Measurements from ENCODE around the gene C2orf49. TPM values are rescaled to one million over a fixed set of nuclear protein-coding genes. Genes with fewer than 3 reads are reported as not detected.
A peak's percentile ranks its signal among the peaks of the same experiment; 100 is the strongest.

Gene C2orf49
- total RNA-seq, 2 donors from 2014 or later, result 17.5 to 18.4 TPM

DNA sequence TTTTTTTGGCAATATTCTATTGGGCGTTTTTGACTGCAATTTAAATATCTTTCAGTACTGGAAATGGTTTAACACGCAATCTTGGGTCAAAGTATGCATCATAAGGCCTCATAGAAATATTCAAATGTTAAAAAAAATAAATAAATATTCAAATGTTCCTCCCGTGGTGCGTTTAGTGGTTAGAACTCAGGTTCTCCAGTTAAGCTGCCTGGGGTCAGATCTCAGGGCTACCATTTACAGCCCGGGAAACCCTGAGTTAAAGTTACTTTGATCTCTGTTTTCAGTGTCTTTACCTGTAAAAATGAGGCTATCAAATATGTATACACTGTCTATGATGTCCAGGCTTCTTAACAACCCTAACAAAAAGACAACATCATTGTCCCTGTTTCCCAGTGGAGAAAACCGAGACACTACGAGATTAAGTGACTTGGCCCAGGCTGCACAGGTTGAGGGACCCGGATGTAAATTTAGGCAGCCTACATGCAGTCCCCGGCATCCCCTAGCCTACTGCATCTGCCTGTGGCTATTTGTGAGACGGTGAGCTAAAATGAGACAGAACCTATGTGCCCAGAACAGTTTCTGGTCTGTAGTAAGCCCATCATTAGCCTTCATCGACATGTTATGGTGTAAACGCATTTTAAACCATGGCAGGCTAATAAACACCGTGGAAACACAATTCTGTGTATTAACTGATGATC is 59.8 kb downstream of the C2orf49 start:
- no peak overlapping the region for H3K27ac ChIP-seq
- H3K36me3 ChIP-seq, result no peaks in the 10 kb centered on the region
- no peak for ATAC-seq (ENCODE audit: insufficient number of reproducible peaks, low FRiP score, low read depth)
- H3K4me3 ChIP-seq, result peak overlapping the region; percentile 99
- peaks cover 8 to 39% of the 10 kb centered on the region in 2 donors for H3K4me1 ChIP-seq (ENCODE audit: control insufficient read depth in 1 of 2, low read depth in 2 of 2)
- H3K27me3 ChIP-seq (replicated peaks; ENCODE audit: insufficient read depth), result no peaks in the 10 kb centered on the region
- TF ChIP-seq, protein P1, sequence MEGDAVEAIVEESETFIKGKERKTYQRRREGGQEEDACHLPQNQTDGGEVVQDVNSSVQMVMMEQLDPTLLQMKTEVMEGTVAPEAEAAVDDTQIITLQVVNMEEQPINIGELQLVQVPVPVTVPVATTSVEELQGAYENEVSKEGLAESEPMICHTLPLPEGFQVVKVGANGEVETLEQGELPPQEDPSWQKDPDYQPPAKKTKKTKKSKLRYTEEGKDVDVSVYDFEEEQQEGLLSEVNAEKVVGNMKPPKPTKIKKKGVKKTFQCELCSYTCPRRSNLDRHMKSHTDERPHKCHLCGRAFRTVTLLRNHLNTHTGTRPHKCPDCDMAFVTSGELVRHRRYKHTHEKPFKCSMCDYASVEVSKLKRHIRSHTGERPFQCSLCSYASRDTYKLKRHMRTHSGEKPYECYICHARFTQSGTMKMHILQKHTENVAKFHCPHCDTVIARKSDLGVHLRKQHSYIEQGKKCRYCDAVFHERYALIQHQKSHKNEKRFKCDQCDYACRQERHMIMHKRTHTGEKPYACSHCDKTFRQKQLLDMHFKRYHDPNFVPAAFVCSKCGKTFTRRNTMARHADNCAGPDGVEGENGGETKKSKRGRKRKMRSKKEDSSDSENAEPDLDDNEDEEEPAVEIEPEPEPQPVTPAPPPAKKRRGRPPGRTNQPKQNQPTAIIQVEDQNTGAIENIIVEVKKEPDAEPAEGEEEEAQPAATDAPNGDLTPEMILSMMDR (IDR thresholded peaks at IDR 0.05), result no peak
- H3K9me3 ChIP-seq, result no peaks in the 10 kb centered on the region
- no peak for DNase-seq (ENCODE audit: low spot score)

DNA sequence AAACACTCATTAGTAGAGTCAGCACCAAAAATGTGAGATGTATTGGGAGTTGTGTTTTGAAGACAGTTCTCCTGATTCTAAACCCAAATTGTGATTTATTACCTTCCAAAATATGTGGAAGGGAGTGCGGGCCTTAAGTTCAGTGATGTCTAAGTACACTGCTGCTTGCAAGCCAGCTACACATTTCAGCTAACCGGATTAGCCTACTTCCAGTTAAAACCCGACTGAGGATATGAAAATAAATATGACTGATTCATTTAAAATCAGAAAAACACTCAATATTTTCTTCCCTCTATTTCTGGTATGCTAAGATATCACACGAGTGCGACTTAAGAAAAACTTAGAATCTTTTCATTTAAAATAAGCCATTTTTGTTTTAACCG is 60.6 kb downstream of the C2orf49 start:
- no peak for DNase-seq (ENCODE audit: low spot score)
- Histone ChIP-seq H3K27me3 (replicated peaks; ENCODE audit: insufficient read depth) (no peaks in the 10 kb centered on the region), H3K4me3 (peak overlapping the region; percentile 99), H3K9me3 (no peaks in the 10 kb centered on the region), H3K27ac (peak overlapping the region; percentile 48 to 83), H3K4me1 (ENCODE audit: control insufficient read depth in 1 of 2, low read depth in 2 of 2) (peaks cover 8 to 32% of the 10 kb centered on the region in 2 donors), H3K36me3 (no peaks in the 10 kb centered on the region)
- ATAC-seq (ENCODE audit: insufficient number of reproducible peaks, low FRiP score, low read depth), result no peak
- TF ChIP-seq, protein P1 (IDR thresholded peaks at IDR 0.05), result no peak

DNA sequence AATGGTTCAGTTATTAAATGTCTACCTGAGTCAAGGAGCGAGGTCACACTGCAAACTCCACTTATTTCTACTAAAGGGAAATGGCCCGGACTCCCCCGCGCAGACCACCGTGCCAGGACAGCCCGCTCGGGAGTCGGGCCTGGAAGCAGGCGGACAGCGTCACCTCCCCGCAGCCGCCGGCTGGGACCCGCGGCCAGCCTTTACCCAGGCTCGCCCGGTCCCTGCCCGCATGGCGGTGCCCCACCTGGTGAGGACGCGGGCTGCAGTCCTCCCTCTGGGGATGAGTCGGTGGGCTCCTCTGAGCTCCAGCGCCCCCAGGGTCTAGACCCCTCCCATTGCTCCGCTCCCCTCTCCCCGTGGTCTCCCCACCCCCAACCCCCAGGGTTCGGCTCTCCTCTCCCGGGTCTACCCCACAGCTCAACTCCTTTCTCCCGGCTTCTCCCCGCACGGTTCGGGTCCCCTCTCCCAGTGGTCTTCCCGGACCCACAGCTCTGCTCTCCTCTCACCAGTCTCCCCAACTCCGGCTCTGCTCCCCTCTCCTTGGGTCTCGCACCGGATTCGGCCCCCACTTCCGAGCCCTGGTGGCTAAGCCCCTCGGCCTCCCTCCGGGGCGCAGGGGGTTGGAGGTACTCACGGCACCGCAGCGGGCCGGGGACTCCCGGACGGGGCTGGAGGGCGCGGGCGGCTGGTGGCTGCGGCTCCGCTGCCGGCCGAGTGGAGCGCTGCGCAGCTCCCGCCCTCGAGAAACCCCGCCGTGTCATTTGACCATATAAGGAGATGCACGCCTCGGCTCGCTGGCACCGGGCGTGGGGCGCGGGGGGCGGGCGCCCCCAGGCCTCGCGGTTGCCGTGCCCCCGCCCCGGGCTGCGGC is 61.2 kb downstream of the C2orf49 start, which contains the start of gene FHL2:
Gene FHL2, minus strand, starts transcription at position 716 of the 871 bp plus-strand sequence. CDS start 12,535 bp downstream, outside the sequence.
- Histone ChIP-seq H3K4me3 (peak within 1 kb of the TSS; percentile 99), H3K9me3 (no peaks in the 10 kb centered on the region), H3K27me3 (replicated peaks; ENCODE audit: insufficient read depth) (no peaks in the 10 kb centered on the region), H3K4me1 (ENCODE audit: control insufficient read depth in 1 of 2, low read depth in 2 of 2) (peaks cover 8 to 27% of the 10 kb centered on the region in 2 donors), H3K36me3 (no peaks in the 10 kb centered on the region), H3K27ac (peak within 1 kb of the TSS; percentile 48 to 83)
- ATAC-seq (ENCODE audit: insufficient number of reproducible peaks, low FRiP score, low read depth) (peak; percentile 87), DNase-seq (ENCODE audit: low spot score) (no peak)
- TF ChIP-seq, protein P1 (IDR thresholded peaks at IDR 0.05), result peak; percentile 59

Other genes starting within 250 kb of the C2orf49 start
- not detected for gene GPR45, start 95.8 kb upstream of the C2orf49 start, total RNA-seq
- gene TGFBRAP1, start 7.8 kb upstream of the C2orf49 start, total RNA-seq, result 10 to 100 TPM; 26.0 to 30.7 TPM
- 100 to 1,000 TPM in 1 of 2 donors, 10 to 100 TPM in 1; 77.6 to 107 TPM for gene FHL2, start 61.5 kb downstream of the C2orf49 start, total RNA-seq

All from thoracic aorta (tissue), 2 donors.